CD4-positive, alpha-beta T cell treated with Interferon alpha-2 for 1 hour (primary cell): ENCODE data around the gene THUMPD3.

Experiments
- DNase-seq, 2 donors: peaks; one replicate each; pipeline ENCODE4 v3.0.0-alpha.2; 2020 to 2022

The THUMPD3 gene, protein sequence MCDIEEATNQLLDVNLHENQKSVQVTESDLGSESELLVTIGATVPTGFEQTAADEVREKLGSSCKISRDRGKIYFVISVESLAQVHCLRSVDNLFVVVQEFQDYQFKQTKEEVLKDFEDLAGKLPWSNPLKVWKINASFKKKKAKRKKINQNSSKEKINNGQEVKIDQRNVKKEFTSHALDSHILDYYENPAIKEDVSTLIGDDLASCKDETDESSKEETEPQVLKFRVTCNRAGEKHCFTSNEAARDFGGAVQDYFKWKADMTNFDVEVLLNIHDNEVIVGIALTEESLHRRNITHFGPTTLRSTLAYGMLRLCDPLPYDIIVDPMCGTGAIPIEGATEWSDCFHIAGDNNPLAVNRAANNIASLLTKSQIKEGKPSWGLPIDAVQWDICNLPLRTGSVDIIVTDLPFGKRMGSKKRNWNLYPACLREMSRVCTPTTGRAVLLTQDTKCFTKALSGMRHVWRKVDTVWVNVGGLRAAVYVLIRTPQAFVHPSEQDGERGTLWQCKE

DNA sequence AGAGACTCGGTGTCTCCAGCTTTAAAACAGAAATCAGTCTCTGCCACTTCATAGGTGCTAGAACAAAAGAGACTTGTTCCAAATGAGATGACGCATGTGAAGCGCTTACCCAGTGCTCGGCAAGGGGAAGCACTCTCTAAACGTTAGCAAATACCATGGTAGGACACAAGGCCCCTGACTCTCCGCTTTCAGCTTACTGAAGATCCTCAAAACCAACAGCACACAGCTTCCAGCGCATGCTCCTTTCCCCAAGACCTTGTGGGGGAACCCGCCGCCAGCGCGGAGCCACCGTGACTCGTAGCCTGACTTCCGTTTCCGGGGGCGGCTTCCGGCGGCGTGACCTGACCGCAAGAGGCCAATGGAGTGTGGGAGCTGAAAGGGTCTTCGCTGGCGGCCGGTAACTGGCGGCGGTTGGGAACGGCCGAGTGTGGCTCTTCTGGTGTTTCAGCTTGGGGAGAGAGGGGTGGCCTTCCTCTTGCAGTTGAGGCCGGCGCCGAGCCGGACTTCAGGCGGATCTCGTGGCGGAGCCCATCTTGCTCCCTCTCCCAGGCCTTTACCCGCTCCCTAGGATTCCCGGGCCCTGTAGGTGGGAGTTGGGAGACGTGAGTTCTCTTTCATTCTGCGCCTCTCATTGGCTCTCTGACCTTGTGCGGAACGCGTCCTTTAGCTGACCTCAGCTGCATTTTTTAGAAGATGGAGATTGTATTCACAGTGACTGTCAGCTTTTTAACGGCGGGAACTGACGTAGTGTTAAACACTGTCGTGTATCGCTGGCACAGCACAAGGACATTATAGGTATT is at the start of gene THUMPD3:
Gene THUMPD3 (plus strand): TSS at position 324 of the 800 bp plus-strand sequence. CDS start 2,015 bp downstream, outside the sequence.
- peak; percentile 87 to 90 for DNase-seq

GRCh38 chr3:9314796-9315195 is 48.1 kb upstream of the THUMPD3 start:
- DNase-seq, result no peak

DNA sequence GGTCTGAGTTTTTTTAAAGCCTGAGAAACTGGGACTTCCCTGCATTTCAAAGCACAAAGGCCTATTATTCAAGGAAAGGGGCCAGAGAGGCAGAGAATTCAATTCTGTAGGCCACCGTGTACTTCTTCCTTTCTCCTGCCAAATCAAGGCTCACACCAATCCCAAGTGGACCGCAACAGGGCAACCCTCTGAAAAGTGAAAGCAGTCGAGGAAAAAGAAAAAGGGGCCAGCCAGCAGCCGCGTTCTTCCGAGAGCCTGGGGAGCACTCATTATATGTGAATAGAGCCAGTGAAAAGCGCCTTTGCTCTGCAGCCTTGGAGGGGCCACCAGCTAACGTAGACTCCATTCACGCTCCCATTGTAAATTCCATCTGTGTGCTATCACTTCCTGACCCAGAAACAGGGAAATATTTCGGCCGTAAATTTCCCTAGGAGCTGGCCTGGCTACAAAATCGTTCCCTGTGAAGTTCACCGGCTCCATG is 45.9 kb upstream of the THUMPD3 start:
- DNase-seq, result no peak

DNA sequence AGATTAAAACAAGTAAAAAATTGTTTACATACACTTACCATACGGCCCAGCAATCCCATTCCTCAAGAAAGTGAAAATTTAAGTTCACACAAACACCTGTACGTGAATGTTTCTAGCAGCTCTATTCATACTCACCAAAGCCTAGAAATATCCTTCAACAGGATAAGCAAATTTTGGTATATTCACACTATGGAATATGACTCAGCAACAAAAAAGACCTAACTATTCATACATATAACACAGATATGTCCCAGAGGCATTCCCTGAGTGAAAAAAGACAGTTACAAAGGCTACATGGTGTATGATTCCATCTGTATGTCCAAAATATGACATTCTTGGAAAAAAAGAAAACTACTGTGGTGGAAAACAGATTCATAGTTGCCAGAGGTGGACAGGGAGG is 40.1 kb upstream of the THUMPD3 start:
- DNase-seq, result no peak

DNA sequence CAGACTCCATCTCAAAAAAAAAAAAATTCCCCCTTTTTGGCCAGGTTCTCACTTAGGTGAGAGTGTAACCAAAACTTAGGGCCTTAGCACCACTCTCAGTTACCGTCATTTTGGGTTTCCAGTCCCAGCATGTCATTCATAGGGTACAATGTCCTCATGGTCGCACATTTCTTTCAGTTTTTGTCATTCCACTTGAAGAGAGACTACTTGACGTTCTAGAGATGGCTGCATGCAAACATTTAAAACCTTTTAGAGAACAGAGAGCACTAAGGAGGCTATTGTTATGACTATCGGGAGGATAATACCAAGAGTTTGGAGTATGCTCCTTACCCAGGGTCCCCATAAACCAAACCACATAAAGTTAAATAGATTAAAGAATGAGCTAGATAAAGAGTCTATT is 37.9 kb upstream of the THUMPD3 start:
- no peak for DNase-seq

- DNase-seq, result no peak
Observed at GRCh38 chr3:9327578-9327977, 35.3 kb upstream of the THUMPD3 start.

DNA sequence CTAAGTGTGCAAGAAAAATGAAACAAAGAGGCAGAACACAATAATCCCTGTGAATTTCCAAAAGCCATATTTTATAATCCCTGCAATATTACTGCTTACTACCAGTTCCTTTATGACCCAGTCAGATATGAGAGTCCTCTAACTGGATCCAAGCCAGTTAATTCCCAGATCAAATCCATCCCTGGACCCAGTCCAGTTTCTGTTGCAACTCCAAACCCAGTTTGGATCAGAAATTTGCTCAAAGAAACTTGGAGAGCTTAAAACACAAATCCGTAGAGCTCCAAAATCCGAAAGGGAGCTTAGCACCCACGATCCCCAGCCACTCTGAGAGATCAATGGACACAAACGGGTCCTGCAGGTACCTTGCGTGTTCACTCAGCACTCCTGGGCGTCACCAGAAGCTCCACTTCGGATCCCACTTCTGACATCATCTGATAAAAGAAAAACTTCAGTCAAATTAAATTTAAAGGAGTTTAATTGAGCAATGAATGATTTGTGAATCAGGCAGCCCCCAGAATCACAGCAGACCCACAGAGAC is 32.6 kb upstream of the THUMPD3 start:
- DNase-seq, result no peak

- DNase-seq, result no peak
Observed at GRCh38 chr3:9331171-9331570, 31.7 kb upstream of the THUMPD3 start.

DNA sequence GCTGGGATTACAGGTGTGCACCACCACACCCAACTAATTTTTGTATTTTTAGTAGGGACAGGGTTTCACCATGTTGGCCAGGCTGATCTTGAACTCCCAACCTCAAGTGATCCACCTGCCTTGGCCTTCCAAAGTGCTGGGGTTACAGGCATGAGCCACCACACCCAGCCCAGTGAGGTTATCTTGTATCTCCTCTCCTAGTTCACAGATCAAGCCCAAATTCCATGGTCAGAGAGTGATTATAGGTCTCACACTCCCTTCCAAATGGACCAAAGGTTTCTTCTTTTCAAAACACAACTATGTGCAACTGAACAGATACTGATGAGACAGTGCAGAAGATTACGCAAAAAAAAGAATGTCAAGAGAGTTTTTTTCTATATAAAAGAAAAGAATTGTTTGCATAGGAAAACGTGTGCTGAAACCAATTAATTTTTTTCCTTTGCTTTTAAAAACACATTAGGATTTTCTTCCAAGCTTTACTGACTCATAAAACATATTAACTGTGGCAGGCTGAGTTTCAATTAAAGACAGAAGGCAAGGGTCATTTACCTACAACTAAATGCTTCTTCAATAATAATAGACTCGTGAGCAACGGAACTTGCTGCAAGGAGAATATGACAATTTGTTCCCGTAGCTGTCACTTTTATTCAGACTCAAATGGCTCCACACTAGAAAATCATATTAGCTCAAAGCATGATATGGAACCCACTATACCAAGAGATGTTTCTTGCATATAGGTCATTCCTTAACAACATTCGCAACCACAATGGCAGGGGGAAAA is 30.4 kb upstream of the THUMPD3 start:
- no peak for DNase-seq

- DNase-seq, result no peak
Observed at GRCh38 chr3:9339761-9340471, 22.9 kb upstream of the THUMPD3 start.

DNA sequence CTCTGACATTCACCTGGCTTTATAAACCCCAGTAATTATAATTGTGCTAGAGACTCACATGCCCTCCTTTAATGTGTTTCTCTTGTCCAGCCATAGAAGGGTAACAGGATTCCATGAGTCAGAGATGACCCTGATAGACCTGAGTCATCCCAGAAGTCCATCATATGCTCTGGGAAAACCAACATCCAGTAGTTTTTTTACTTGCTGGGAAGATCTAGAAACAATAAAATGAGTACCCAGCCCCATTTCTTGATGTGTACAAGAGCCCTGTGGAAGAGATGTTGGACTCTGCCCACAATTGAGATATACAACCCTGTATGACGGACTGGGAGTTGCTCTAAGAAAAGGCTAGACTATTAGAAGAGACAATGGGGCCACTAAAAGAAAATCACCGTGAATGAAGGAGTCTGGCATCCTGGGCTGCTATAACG is 22.4 kb upstream of the THUMPD3 start:
- DNase-seq, result no peak

DNA sequence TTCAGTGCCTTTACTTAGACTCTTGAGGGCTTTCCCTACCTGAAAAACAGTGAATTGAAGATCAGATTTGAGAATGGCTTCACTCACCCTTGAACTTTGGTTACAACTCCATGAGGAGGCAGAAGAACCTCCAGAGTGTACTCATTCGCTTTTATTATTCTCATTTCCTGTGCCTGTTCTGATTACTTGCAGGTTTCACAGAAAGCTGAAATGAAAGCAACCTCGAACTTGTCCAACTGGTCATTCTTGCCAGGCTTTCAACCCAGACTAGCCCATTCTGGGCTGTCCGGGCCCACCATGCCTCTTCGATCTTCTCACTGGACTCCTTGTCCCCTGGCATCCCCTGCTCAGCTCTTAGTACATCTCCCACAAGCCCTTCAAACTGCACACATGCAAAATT is 20.2 kb upstream of the THUMPD3 start:
- DNase-seq, result no peak

GRCh38 chr3:9343115-9343514 is 19.7 kb upstream of the THUMPD3 start:
- no peak for DNase-seq

DNA sequence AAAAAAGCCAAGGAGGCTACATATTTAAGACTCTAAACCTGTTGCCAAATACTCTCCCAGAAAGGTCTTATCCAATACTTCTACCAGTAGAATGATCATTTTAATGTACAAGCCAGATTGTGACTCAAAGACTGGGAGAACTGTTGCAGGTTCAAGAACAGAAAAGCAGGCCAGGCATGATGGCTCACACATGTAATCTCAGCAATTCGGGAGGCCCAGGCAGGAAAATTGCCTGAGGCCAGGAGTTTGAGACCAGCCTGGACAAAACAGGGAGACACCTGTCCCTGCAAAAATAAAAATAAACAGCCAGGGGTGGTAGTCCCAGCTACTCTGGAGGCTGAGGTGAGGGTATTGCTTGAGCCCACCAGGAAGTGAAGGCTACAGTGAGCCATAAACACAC is 17.8 kb upstream of the THUMPD3 start:
- no peak for DNase-seq

DNA sequence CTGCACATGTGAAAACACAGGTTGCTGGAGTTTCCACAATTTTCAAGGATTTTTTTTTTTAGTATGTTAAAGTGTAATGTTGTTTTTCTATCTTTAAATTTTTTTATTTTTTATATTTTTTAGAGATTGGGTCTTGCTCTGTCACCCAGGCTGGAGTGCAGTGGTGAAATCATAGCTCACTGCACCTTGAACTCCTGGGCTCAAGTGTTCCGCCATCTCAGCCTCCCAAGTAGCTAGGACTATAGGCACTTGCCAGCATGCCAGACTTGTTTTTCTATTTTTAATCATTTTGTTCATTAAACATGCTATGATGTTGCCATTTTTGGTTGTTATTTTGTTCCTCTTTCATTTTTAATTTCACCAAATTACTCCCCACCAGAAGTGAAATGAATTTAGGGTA is 16.7 kb upstream of the THUMPD3 start:
- no peak for DNase-seq

DNA sequence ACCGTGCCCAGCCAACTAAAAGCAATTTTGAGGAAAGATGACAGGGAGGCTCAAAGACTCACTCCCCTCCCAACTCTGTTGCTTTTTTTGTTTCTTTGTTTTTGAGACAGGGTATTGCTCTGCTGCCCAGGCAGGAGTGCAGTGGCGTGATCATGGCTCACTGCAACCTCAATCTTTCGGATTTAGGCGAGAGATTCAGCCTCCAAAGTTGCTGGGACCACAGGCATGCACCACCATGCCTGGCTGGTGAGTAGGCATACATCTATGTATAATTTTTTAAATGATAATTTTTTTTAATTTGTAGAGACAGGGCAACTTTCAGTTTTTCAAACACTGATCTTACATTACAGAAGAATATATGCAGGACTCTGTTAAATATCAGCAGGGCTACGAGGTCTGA is 15.8 kb upstream of the THUMPD3 start:
- DNase-seq, result no peak

DNA sequence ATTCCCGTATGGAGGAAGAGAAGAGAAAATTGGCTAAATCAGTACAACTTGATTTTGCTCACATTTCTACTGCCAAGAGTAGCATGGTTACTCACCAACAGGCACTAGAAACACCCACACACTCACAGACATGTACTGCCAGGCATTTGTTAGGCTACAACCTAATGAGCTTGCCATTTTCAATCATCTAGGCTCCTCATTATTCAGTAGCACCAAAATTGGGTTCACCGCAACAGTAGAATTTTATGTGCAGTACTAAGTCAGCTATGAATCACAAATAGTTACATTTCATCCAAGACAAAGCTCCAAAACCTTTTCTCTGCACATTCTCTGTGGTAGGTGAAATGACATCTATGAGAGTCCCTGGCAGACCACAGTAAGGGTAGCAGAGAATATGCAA is 15.0 kb upstream of the THUMPD3 start:
- DNase-seq, result no peak

DNA sequence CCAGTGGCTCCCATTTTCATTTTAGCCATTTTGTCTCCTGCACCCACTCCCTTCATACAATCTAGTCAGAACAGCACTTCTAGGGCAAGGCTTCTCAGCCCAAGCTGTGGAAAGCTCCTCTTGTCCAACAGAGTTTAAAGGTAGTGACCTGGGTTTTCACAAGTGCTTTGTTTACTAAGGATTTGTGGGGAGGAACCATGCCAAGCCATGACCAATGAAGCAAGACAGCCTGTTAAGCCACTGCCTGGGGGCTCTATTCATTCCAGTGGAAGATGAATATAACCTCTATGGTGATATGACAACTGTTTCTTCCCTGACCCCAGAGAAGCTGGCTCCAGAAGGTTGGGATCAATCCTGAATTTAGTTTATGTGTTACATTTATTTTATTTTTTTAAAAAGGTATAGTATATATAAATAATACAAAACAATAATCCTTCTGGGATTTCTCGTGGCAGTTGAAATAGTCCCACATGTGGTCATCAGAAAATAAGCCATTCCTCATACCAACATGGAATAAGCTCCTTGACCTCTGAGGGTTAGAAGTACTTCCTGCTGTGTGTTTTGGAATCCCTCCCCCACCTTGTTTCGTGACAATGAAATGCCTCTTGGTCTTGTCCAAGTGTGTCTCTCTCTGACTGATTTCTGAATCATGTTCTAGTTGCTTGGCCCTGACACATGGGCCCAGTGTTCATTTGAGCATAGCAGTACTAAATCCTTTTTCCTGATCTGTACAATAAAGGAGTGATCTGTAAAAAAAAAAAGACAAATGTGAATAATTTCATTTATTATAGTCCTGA is 13.3 kb upstream of the THUMPD3 start:
- no peak for DNase-seq

DNA sequence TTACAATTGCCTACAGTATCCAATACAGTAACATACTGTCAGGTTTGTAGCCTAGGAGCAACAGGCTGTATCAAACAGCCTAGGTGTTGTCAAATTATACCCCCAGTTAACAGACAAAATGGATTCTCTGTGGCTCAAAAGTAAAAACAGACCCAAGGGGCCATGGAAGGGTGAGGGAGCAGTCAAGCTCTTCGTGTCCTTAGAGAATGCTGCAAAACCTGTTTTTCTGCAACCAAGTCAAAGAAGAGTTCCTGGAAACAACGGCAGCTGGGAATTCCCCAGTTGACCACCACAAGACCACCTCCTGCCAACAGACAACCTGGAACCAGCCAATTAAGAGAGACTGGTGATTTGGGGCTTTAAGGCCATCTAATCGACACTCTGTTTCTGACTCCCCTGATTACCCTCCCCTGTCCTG is 11.1 kb upstream of the THUMPD3 start:
- no peak for DNase-seq

DNA sequence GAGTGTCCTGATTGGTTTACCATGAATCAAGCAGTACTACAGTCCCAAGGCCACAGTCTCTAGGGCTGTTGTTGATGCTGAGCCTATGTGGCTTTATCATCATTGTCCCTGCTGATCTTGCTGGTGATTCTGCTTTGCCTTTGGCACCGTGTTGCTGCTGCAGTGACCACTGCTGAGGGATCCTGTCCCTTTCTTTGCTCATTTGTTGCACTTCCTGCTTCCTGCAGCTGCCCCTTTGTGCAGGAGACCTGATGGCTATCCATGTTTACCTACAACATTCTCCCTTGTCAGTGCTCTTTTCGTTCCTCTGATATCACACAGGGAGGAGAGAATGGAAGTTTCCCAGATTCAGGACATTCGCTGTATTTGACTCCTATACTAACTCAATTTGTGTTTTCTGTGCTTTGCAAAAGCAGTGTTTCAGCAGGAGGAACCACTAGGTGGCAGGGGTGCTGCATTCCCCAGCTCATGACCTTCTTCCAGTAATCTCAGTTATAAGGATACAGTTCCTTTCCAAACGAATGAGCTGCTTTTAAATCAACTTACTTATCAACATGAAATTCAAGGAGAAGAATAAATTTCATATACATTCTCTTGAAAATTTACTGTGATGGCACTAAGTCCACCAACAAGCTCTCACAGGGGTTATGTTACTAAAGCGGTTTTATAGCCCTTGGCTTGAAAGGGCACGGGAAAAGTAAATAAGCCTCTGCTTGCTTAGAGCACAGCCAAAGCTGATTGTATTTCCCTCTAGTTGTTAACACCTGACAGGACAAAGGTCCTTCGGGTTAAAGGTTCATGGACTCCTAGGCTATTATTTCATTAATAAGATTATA is 9.7 kb upstream of the THUMPD3 start:
- DNase-seq, result peak; percentile 56 to 71
